Panc1 (cell line): ENCODE results near the gene OSBPL10.

Experiments
- POLR2AphosphoS5 ChIP-seq: IDR thresholded peaks from 2 replicates; pipeline ENCODE4 v1.6.1; 2012; ENCODE audit warnings: mild to moderate bottlenecking, low read depth, low read length, moderate library complexity
- TCF7L2 ChIP-seq: IDR thresholded peaks from 2 replicates; pipeline ENCODE4 v1.6.1; 2011; ENCODE audit warnings: mild to moderate bottlenecking, low read depth, low read length, inconsistent platforms
- TF ChIP-seq, protein P1 (sequence below): fragments of 450-650 bp; IDR thresholded peaks from 2 replicates; pipeline ENCODE4 v1.5.1; 2017; ENCODE audit warnings: mild to moderate bottlenecking
- TF ChIP-seq, protein P2 (sequence below), 2 experiments: IDR thresholded peaks; 2 replicates each; pipeline ENCODE4 v1.6.1; 2011 to 2012; ENCODE audit warnings: low read depth in 2 of 2, control low read depth in 1 of 2, low read length in 1 of 2, mild to moderate bottlenecking in 1 of 2, moderate library complexity in 1 of 2; ENCODE audit not compliant: insufficient read depth in 1 of 2

DNA sequence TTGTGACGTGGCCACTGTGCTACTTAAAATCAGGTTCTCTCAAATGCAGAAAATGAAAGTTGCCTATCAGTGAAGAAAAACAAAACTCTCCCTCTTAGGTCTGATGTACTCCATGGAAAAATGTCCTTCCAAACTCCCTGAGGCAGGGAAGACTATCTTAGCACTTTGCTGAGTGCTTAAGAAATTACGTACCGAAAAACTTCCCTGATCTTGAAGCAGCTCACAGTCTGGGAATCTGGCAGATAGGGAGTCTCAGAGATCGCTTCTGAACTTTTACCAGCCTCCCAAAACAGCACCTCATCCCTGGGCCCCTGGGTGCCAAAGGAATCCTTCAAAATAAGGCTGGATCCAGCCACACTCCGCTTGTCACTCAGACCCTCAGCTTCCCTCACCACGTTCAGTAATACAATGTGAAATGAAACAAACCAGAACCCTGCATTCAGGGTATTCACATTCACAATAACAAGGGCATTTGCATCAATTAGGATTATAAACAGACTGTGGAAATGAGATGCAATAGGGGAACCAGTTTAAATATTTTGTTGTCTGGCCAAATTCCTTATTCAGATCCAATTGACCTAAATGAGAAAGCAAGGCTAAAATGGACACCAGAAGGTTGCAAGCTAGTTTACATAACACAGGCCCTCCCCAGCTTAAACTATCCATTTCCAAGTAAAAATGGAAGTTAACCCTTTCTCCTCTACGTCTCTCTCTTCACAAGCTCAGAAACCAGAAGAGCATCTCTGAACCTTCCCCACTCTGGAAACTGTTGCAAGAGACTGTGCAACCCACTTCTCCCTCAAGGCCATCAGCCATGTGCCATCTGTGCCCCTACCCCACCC lies 20.9 kb downstream of the OSBPL10 start:
- TF ChIP-seq POLR2AphosphoS5, result no peak
- TF ChIP-seq, protein P1, sequence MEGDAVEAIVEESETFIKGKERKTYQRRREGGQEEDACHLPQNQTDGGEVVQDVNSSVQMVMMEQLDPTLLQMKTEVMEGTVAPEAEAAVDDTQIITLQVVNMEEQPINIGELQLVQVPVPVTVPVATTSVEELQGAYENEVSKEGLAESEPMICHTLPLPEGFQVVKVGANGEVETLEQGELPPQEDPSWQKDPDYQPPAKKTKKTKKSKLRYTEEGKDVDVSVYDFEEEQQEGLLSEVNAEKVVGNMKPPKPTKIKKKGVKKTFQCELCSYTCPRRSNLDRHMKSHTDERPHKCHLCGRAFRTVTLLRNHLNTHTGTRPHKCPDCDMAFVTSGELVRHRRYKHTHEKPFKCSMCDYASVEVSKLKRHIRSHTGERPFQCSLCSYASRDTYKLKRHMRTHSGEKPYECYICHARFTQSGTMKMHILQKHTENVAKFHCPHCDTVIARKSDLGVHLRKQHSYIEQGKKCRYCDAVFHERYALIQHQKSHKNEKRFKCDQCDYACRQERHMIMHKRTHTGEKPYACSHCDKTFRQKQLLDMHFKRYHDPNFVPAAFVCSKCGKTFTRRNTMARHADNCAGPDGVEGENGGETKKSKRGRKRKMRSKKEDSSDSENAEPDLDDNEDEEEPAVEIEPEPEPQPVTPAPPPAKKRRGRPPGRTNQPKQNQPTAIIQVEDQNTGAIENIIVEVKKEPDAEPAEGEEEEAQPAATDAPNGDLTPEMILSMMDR, result no peak
- TF ChIP-seq, protein P2, sequence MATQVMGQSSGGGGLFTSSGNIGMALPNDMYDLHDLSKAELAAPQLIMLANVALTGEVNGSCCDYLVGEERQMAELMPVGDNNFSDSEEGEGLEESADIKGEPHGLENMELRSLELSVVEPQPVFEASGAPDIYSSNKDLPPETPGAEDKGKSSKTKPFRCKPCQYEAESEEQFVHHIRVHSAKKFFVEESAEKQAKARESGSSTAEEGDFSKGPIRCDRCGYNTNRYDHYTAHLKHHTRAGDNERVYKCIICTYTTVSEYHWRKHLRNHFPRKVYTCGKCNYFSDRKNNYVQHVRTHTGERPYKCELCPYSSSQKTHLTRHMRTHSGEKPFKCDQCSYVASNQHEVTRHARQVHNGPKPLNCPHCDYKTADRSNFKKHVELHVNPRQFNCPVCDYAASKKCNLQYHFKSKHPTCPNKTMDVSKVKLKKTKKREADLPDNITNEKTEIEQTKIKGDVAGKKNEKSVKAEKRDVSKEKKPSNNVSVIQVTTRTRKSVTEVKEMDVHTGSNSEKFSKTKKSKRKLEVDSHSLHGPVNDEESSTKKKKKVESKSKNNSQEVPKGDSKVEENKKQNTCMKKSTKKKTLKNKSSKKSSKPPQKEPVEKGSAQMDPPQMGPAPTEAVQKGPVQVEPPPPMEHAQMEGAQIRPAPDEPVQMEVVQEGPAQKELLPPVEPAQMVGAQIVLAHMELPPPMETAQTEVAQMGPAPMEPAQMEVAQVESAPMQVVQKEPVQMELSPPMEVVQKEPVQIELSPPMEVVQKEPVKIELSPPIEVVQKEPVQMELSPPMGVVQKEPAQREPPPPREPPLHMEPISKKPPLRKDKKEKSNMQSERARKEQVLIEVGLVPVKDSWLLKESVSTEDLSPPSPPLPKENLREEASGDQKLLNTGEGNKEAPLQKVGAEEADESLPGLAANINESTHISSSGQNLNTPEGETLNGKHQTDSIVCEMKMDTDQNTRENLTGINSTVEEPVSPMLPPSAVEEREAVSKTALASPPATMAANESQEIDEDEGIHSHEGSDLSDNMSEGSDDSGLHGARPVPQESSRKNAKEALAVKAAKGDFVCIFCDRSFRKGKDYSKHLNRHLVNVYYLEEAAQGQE (IDR thresholded peaks at IDR 0.05; ENCODE audit: insufficient read depth in 1 of 2, low read depth in 2 of 2, low read length in 1 of 2), result no peak
- TF ChIP-seq TCF7L2, result no peak
